Effector CD8-positive, alpha-beta T cell (primary cell): ENCODE measurements around the gene TNS1.

ENCODE experiments used
- DNase-seq: peaks from one replicate; lab custom pipeline; 2025; lab: John Stamatoyannopoulos, UW

Gene TNS1

DNA sequence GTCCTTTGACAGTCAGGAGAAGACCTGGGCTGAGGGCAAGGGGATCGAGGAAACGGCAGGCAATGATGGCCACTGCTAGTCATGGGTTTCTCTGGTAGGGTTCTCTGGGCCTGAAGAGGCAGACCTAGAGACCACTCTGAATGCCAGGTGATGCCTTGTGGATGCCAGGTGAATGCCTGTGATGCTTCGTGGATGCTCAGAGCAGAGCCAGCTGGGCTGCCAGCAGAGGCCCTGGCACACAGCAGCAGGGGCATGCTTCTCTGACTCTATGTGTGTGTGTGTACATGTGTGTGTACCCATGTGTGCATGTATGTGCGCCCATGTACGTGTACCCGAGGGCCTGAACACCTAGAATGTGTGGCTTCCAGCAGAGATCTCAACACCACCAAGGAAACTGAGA, 172.0 kb downstream of the TNS1 start:
- no peak for DNase-seq

DNA sequence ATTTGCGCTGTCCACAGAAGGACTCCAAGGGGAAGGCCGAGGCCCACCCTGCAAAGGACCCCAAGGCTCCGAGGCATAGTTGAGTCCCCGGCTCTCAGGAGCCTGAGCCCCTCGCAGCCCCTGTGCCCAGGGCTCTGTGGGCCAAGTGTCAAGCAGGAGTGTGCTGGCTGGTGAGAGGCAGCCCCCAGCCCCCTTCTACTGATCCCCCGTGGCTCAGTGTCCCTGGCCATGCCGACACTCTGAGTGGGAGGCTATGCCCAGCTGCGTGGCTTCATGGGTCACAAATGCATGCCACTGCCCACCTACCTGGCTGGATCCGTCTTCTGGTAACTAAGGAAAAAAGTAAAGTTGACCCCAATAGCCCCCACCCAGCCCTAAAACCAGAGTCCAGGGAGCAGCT, 172.7 kb downstream of the TNS1 start:
- DNase-seq, result no peak

DNA sequence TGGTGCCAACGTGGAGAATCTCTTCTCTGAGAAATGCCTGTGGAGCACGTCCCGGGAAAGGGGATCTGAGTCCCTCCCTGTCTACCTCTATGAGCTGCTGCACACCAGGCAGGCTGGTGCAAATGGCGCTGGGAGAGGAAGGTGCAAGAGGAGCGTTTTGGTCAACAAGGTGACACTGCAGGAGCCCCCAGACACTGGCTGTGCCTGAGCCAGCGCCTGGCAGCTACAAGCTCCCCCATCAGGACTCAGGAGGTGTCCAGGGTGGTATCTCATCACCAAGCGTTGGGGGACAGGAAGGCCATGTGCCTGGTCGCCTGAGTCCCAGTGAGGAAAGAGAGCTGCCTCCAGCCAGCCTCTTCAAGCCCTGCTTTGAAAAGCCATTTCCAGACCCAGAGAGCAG, 173.4 kb downstream of the TNS1 start:
- no peak for DNase-seq

DNA sequence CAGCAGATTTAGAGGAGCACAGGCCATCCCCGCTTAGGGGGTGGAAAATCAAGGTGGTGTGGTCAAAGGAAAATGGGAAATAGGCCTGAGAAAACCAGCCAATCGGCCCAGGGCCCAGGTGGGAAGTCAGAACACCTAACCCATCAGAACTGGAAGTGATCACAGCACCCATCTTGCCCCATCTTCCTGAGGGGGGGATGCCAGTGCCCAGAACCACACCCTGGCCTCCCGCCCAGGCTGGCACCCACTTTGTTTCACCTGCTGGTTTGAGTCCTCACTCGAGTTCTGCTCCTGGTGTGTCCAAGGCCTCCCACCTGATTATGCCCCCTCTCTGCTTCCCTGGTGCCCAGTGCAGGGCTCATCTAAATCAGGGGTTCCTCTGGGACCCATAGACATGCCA, 174.5 kb downstream of the TNS1 start:
- DNase-seq, result no peak

DNA sequence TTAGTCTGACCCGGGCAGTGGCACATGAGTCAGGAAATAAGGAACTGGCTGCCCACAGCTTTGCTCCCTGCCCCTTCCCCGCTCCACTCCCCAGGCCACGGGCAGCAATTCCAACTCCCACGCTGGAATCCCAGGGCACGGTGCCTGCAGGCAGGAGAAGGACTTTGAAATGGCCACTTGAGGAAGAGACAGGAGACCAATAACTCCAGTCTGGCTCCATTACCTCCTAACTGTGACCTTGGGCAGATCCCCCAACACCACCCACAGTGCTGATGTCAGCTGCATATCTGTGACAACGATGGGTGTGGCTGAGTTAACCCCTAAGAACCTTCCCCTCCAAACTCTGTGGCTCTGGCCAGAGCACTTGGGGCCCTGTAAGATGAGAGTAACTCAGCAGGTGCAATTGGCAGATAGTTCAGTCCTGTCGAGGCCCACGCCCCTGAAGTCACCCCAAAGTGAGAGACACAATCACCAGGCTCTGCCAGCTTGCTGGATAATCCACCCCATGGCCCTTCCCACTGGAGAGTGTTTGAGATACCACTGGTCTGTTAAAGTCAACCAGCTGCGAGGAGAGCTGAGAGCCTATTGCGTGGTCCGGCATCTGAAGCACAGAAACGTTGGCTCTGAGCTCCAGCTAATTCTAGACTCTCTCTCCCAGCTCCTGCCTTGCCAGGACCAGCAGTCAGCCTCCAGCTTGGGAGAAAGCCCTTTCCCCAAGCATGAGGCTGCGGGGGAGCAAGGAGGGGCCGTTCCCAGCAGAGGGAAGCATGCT, 175.2 kb downstream of the TNS1 start:
- no peak for DNase-seq

GRCh38 chr2:217826991-217827390, 175.8 kb downstream of the TNS1 start:
- DNase-seq, result no peak

DNA sequence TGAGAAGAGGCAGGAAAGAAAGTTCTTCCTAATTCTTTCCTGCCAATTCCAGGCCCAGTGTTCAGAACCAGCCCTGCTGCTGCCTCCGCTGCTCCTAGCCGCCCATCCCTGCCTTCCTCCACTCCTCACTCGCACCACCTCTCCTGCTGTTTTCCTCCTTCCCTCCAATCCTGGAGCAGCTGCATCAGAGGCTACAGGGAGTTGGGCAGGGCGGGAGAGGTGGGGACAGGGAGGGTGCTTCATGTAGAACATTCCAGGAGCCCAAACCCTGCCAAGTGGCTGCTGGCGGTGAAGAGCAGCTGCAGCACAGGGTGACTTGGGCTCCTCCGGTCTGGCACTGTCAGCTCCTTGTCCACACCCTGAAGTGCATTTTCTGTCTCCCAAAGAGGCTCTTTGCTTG, 176.3 kb downstream of the TNS1 start:
- no peak for DNase-seq

- no peak for DNase-seq
These were observed 177.1 kb downstream of the TNS1 start for GRCh38 chr2:217825469-217826235.

GRCh38 chr2:217824223-217824622, 178.6 kb downstream of the TNS1 start:
- no peak for DNase-seq

DNA sequence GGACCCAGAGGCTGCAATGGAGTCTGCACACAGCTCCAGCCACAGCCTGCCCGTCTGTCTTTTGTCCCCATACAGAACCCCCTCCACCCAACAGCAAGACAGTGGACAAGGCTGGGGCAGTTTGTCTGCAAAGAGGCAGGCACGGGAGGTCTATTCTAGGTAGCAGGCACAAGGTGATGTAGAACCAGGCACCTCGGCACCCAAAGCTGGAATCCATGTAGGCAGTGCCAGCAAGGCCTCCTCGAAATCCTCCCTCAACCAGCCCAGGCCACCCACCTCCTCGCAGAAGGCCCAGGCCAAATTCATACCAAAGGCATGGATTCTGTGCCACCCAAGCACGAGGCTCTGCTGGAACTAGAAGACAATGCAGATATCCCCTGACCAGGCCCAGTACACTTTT, 179.2 kb downstream of the TNS1 start:
- DNase-seq, result no peak

- no peak for DNase-seq
These were observed 180.2 kb downstream of the TNS1 start for GRCh38 chr2:217822296-217823252.

DNA sequence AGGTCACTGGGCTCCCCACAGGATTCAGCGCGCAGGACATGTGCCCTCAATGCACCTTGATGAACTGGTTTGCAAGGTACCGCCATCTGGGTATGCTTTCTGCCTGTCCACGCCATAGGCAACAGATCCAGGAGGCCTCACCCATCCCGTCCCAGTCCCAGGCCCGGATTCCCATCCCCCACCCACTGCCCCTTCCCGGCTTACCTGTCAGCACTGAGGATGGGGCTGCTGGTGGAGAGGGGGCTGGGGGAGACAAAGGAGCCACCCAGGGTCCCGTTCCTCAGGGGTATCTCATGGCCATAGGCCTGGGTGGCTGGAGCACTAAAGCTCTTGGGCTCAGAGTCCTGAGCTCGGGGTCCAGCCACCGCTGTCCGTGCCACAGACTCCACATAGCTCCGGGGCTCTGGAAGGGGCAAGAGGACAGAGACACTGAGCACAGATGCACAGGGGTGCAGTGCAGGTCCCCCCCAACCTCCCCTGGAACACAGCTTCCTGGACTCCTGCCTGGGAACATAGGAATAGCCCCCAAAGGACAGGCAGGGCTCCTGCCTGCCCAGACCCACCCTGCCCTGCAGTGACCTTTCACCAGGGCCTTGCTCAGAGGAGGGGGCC, 181.2 kb downstream of the TNS1 start:
- DNase-seq, result no peak

- DNase-seq, result no peak
These were observed 181.9 kb downstream of the TNS1 start for GRCh38 chr2:217820904-217821303.

DNA sequence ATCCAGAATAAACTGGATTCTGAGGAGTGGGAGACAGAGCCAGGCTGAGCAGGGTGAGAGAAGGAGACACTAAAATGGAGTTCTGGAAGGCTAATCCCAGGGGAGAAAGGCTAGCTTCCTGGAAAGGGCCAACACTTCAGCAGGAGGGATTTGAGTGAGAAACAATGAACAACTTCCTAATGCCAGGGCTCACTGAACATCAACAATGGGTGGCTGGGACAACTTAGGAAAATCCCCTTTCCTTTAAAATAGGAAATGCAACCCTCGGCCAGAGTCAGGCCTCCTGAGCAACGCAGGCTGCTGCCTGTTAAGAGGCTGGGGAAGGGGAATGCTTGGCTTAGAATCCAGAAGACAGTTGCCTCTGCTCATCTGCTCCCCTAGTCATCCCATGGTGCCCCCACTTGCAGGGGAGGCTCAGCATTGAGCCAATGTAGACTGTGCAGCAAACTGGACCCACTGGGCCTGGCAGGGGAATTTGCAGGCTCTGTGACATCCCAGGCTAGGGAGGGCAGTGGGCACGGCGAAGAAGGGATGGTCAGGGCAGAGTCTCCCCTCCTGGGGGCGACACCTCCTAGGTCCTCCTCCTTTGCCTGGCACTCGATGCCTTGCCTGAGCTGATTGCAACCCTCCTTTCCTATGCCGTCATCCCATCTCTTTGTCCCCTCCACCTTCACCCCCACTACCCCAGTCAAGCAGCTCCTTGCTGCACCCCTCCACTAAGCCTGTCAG, 182.5 kb downstream of the TNS1 start:
- no peak for DNase-seq

GRCh38 chr2:217818293-217818850, 184.4 kb downstream of the TNS1 start:
- DNase-seq, result no peak

DNA sequence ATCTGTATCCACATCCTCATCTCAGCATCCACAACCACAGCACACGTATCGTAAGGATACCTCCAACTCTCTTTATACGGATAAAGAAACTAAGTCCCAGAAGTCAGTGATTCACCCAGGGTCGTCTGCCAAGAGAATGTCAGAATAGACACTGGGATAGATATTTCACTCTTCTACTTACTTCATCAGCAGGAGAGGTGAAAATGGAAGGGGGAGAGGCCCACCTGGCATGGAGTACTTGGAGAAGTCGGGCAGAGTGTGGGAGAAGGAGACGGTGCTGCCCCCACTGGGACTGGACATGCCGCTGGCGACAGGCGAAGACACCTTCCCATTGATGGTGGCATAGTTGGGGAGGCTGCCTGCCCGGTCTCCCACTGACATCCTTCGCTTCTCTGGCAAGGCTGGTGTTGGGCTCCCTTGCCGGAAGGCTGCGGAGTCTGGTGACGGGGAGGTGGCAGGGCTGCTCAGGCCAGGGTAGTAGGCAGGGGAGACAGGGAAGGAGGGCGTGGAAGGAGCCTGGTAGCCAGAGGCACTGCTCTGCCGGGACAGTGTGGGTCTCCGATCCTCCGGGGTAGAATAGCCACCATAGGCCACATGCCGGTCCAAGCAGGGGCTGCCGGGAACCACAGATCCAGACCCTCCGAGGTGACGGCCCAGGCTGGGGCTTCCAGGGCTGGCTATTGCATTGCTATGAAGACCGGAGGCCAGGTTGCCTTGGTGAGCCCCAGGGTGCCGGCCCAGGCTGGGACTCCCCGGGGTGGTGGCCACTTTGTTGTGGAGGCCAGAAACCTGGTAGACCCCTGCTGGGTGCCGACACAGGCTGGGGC, 185.1 kb downstream of the TNS1 start:
- no peak for DNase-seq

GRCh38 chr2:217816396-217816869, 186.4 kb downstream of the TNS1 start:
- no peak for DNase-seq

GRCh38 chr2:217813828-217814227, 189.0 kb downstream of the TNS1 start:
- DNase-seq, result no peak

DNA sequence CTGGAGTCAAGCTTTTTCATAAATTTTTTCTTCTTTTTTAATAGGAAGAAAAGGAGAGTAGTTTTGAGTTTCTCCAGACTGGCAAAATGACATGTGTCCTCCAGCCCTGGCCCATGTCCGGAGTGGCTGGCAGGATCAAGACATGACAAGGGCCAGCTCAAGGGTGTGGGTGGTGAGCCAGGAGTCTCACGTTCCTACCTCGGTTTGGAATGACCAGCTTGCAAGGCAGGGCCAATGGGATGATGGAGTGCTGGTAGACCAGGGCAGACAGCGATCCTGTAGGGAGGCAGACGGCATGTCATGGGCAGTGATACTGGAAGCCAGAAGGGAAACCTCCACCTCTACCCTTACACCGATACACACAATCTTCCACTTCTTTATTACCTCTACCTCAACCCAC, 190.6 kb downstream of the TNS1 start:
- no peak for DNase-seq

DNA sequence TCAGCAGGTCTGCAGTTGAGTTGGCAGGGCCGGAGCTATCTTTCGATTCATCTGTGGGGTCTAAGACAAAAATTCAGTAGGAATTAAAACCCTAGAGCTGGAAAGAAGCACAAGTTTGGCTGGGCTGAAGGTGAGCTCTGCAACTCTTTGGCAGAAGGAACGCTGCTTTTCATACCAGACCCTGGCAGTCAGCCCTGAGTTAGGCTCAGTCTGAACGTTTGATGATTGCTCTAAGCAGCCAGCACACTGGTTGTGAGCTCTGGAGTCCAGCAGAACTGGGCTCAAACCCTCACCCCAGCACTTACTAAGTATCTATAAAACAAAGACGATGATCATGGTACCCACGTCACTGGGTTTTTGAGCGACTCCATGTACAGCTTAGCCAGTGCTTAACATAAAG, 192.5 kb downstream of the TNS1 start:
- DNase-seq, result no peak
